HEK293T (cell line): ENCODE data around the gene GDPD5.
A peak's percentile ranks its signal among the peaks of the same experiment; 100 is the strongest.

Source experiments
- CTCF ChIA-PET: fragments of 350-600 bp; formaldehyde crosslinking; extraction: SDS; loops from one replicate; lab custom pipeline; 2021; ENCODE audit warnings: antibody characterized with exemption, inconsistent platforms; lab: Yijun Ruan, JAX
- POLR2A ChIA-PET: fragments of 350-600 bp; formaldehyde crosslinking; extraction: SDS; loops from one replicate; lab custom pipeline; 2020; ENCODE audit warnings: antibody characterized with exemption, inconsistent platforms; lab: Yijun Ruan, JAX
- DNase-seq: peaks from one replicate; pipeline ENCODE4 v3.0.0; 2012; ENCODE audit warnings: mixed read lengths; ENCODE audit errors: extremely low spot score
- ARNT ChIP-seq: fragments of 450-650 bp; IDR thresholded peaks from 2 replicates; pipeline ENCODE4 v1.6.1; 2017; ENCODE audit warnings: mild to moderate bottlenecking
- BHLHE40 ChIP-seq: fragments of 450-650 bp; IDR thresholded peaks from 2 replicates; pipeline ENCODE4 v1.6.1; 2016; ENCODE audit warnings: mild to moderate bottlenecking, moderate library complexity, borderline replicate concordance
- CTBP1 ChIP-seq: fragments of 450-650 bp; IDR thresholded peaks from 2 replicates; pipeline ENCODE4 v1.6.1; 2016; ENCODE audit warnings: borderline replicate concordance
- ELF4 ChIP-seq: fragments of 450-650 bp; IDR thresholded peaks from 2 replicates; pipeline ENCODE4 v1.6.1; 2017; ENCODE audit warnings: antibody characterized with exemption
- FOXA1 ChIP-seq: fragments of 450-650 bp; IDR thresholded peaks from 2 replicates; pipeline ENCODE4 v1.6.1; 2016; ENCODE audit warnings: mild to moderate bottlenecking
- FOXK2 ChIP-seq: fragments of 450-650 bp; IDR thresholded peaks from 2 replicates; pipeline ENCODE4 v1.6.1; 2016; ENCODE audit warnings: mild to moderate bottlenecking
- FOXM1 ChIP-seq: fragments of 450-650 bp; IDR thresholded peaks from 2 replicates; pipeline ENCODE4 v1.6.1; 2017; ENCODE audit warnings: mild to moderate bottlenecking, borderline replicate concordance
- HDGF ChIP-seq: fragments of 450-650 bp; IDR thresholded peaks from 2 replicates; pipeline ENCODE4 v1.6.1; 2017; ENCODE audit warnings: antibody characterized with exemption, borderline replicate concordance
- L3MBTL2 ChIP-seq: fragments of 450-650 bp; conservative IDR thresholded peaks from 2 replicates; pipeline ENCODE4 v1.6.1; 2016; ENCODE audit warnings: mild to moderate bottlenecking
- LEF1 ChIP-seq: fragments of 450-650 bp; IDR thresholded peaks from 2 replicates; pipeline ENCODE4 v1.6.1; 2017; ENCODE audit warnings: mild to moderate bottlenecking, borderline replicate concordance
- NFRKB ChIP-seq: fragments of 450-650 bp; IDR thresholded peaks from 2 replicates; pipeline ENCODE4 v1.6.1; 2016; ENCODE audit warnings: mild to moderate bottlenecking, moderate library complexity
- SP1 ChIP-seq: fragments of 450-650 bp; IDR thresholded peaks from 2 replicates; pipeline ENCODE4 v1.6.1; 2017
- SUZ12 ChIP-seq: fragments of 450-650 bp; IDR thresholded peaks from 2 replicates; pipeline ENCODE4 v1.6.1; 2016; ENCODE audit warnings: mild to moderate bottlenecking
- TARDBP ChIP-seq: fragments of 450-650 bp; IDR thresholded peaks from 2 replicates; pipeline ENCODE4 v1.6.1; 2016
- ZNF384 ChIP-seq: fragments of 450-650 bp; IDR thresholded peaks from 2 replicates; pipeline ENCODE4 v1.6.1; 2016
- TF ChIP-seq, protein P1 (sequence below): fragments of 450-650 bp; IDR thresholded peaks from 2 replicates; pipeline ENCODE4 v1.6.1; 2016

GDPD5 gene

DNA sequence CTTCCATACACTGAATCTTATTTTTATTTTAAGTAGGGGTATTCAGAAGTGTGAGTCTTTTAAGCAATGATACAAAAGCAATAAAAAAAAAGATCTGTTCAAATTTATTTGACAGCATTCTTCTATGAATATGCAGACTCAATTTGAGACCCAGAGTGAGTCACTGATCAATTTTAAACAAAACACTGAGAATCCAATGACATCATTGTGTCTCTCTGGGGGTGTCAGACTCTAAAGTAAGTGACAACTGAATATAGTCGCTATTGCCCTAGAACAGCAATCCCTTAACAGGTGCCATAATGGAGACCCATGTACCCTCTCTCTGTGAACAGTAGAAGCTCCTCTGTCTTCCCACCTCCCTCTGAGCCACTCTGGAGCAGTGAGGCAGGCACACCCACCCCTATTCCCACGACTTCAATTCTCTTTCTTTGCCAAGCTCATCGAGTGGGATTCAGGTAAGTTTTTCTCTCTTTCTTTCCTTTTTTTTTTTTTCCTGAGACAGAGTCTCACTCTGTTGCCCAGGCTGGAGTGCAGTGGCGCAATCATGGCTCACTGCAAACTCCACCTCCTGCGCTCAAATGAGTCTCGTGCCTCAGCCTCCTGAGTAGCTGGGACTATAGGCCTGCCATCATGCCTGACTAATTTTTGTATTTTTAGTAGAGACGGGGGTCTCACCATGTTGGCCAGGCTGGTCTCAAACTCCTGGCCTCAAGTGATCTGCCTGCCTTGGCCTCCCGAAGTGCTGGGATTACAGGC, 131.5 kb downstream of the GDPD5 start:
- CTCF ChIA-PET: no interaction called here
- TF ChIP-seq FOXM1 (no peak), ZNF384 (no peak)
- no peak for DNase-seq
- POLR2A ChIA-PET: no interaction called here

DNA sequence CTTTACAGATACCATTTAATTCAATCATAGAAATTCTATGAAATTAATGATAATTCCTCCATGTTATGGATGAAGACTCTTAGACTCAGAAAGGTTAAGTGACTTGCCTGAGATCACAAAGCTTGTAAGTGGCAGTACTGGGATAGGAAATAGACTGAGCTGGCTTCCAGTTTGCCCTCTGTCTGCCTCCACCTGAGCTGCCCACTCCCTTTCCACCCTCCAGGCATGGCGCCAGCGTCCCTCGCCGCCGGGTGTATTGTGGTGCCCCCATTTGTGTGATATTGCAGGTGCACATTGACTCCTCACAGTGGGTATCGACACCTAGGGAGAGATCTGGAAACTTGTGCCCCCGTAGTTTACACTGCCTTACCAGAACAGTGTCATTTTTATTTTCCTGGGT, 135.8 kb downstream of the GDPD5 start:
- POLR2A ChIA-PET: interaction anchor here (1.3 kb wide), 1 partner anchor 9 kb away, joined by 3 read pairs; no protein-coding TSS in a partner anchor
- no peak for TF ChIP-seq CTBP1
- no peak for TF ChIP-seq HDGF
- TF ChIP-seq NFRKB: no peak
- TF ChIP-seq L3MBTL2: no peak
- TF ChIP-seq FOXA1: no peak
- TF ChIP-seq ARNT: no peak
- TF ChIP-seq, protein P1, sequence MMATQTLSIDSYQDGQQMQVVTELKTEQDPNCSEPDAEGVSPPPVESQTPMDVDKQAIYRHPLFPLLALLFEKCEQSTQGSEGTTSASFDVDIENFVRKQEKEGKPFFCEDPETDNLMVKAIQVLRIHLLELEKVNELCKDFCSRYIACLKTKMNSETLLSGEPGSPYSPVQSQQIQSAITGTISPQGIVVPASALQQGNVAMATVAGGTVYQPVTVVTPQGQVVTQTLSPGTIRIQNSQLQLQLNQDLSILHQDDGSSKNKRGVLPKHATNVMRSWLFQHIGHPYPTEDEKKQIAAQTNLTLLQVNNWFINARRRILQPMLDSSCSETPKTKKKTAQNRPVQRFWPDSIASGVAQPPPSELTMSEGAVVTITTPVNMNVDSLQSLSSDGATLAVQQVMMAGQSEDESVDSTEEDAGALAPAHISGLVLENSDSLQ: no peak
- no peak for TF ChIP-seq SP1
- no peak for TF ChIP-seq FOXM1
- TF ChIP-seq LEF1: no peak
- no peak for TF ChIP-seq SUZ12
- no peak for TF ChIP-seq FOXK2
- no peak for TF ChIP-seq ELF4
- TF ChIP-seq BHLHE40: no peak
- TF ChIP-seq ZNF384: no peak
- no peak for TF ChIP-seq TARDBP
- DNase-seq: no peak
- CTCF ChIA-PET: interaction anchor here (0.9 to 1.7 kb wide), 5 partner anchors 9 to 113 kb away, joined by 3 to 5 read pairs (median 3); partner anchors contain the start of gene RPS3

DNA sequence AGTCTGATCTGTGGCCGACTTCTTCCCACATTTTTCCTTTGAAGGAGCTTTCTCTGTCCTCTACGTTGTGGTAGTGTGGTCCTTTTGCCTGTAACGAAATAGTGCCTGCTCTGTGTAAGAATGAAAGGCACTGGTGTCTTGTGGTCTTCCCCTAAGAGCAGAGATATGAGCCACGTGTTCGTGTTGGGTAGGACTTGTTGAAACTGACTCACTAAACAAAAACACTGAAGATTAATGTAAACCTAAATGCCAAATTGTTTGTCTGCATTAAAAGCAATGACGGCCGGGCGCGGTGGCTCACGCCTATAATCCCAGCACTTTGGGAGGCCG, 136.5 kb downstream of the GDPD5 start:
- no peak for DNase-seq
- CTCF ChIA-PET: interaction anchor here (0.9 to 1.7 kb wide), 10 partner anchors 10 to 145 kb away, joined by 3 to 5 read pairs (median 3); partner anchors contain the start of gene RPS3
- no peak for TF ChIP-seq SP1
- TF ChIP-seq CTBP1: no peak
- TF ChIP-seq BHLHE40: no peak
- TF ChIP-seq FOXA1: no peak
- TF ChIP-seq HDGF: no peak
- no peak for TF ChIP-seq LEF1
- no peak for TF ChIP-seq TARDBP
- TF ChIP-seq SUZ12: no peak
- POLR2A ChIA-PET: interaction anchor here (1.3 kb wide), 1 partner anchor 9 kb away, joined by 3 read pairs; no protein-coding TSS in a partner anchor

DNA sequence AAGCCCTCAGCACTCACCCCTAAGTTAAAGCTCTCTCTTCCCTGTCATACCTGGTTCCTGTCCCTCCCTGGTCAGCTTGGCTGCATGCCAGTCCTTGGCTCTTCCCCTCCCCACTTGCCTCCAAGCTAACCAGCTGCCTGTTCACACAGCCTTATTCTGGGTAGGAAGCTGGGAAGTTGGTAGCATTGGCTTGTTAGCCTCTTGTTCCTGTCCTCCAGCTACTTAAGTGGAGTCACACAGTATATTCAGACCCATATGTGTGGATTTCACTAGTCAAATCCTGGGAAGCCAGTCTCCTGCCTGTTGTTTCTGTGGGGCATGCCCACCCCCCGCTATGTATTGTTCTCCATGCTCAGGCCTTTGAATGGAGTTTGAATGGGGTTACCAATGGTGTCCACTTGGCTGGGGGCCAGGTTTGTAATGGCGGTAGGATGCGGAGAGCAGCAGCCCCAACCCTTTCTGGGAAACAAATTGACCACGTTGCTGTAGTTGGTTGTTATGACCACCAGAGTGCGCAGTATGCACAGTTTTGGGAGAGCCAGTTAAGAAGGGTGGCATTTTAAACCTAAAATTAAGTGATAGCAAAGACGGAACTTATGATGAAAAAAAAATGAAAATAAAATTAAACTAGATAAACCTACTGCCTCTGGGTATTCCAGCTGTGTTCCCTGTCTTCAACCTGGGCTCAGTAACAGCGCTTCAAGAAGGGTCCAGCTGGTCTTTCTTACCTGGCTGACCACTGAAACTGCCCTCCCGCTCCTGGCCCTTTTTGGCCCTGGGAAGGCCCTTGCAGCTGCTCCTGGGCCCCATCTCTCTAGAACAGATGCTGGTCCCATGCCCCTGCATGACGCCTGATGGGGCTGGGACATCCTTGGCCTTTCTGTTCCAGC, 137.1 kb downstream of the GDPD5 start:
- no peak for TF ChIP-seq LEF1
- TF ChIP-seq SP1: no peak
- no peak for TF ChIP-seq NFRKB
- TF ChIP-seq FOXA1: no peak
- no peak for TF ChIP-seq CTBP1
- TF ChIP-seq SUZ12: no peak
- TF ChIP-seq BHLHE40: no peak
- TF ChIP-seq, protein P1: no peak
- no peak for TF ChIP-seq ELF4
- no peak for TF ChIP-seq ARNT
- no peak for TF ChIP-seq TARDBP
- no peak for TF ChIP-seq L3MBTL2
- no peak for TF ChIP-seq FOXM1
- TF ChIP-seq HDGF: no peak
- TF ChIP-seq ZNF384: no peak
- no peak for TF ChIP-seq FOXK2
- peak; percentile 80 for DNase-seq
- POLR2A ChIA-PET: interaction anchor here (1.3 kb wide), 1 partner anchor 10 kb away, joined by 3 read pairs; no protein-coding TSS in a partner anchor
- CTCF ChIA-PET: interaction anchor here (0.8 to 1.7 kb wide), 14 partner anchors 10 to 146 kb away, joined by 3 to 5 read pairs (median 3); partner anchors contain the start of gene RPS3

DNA sequence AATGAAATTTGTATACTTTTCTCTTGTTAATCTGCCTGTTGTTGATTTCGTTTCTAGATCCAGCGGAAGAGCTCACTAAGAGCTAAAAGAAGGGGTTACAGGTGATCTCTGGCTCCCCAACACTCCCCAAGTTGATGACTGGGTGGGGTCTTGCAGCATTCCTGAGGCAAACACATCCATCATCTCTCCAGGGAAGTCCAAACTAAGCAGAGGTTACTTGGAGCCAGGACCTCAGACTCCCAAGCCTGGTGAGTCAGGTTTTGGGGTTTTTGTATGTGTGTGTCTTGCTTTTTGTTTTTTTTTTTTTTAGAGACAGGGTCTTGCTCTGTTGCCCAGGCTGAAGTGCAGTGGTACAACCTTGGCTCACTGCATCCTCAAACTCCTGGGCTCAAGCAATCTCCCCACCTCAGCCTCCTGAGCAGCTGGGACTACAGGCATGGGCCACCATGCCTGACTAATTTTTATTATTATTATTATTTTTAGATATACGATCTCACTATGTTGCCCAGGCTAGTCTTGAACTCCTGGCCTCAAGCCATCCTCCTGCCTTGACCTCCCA, 137.9 kb downstream of the GDPD5 start:
- POLR2A ChIA-PET: no interaction called here
- DNase-seq: no peak
- CTCF ChIA-PET: interaction anchor here (0.8 to 1.7 kb wide), 6 partner anchors 47 to 108 kb away, joined by 3 to 4 read pairs (median 3); no protein-coding TSS in a partner anchor
- TF ChIP-seq NFRKB: no peak
- TF ChIP-seq BHLHE40: no peak
- TF ChIP-seq FOXA1: no peak
- no peak for TF ChIP-seq TARDBP
- TF ChIP-seq HDGF: no peak
- TF ChIP-seq FOXM1: no peak
- TF ChIP-seq SP1: no peak
- TF ChIP-seq CTBP1: no peak
- TF ChIP-seq ELF4: no peak
- TF ChIP-seq, protein P1: no peak
- no peak for TF ChIP-seq ARNT
- TF ChIP-seq LEF1: no peak
- TF ChIP-seq L3MBTL2: no peak
- no peak for TF ChIP-seq ZNF384
- no peak for TF ChIP-seq SUZ12
- no peak for TF ChIP-seq FOXK2
